WTC11 (cell line): Measurements from ENCODE around the gene ZNF565. TPM values are rescaled to one million over a fixed set of nuclear protein-coding genes. Genes with fewer than 3 reads are reported as not detected.
A peak's percentile ranks its signal among the peaks of the same experiment; 100 is the strongest.

Experiments
- ATAC-seq: fragments of 200-7000 bp; cut with Tn5 transposase; 2 replicates; pipeline ENCODE4 v1.10.0; 2021; ENCODE audit warnings: mild to moderate bottlenecking, moderate library complexity
- CTCF ChIA-PET: fragments of 300-600 bp; sonication (Branson Sonifier 250); formaldehyde crosslinking; loops from one replicate; lab custom pipeline; 2021; ENCODE audit warnings: antibody characterized with exemption; lab: Charles Lee
- POLR2A ChIA-PET: fragments of 350-600 bp; sonication (Branson Sonifier 250); formaldehyde crosslinking; loops from one replicate; lab custom pipeline; 2021; ENCODE audit warnings: antibody characterized with exemption; lab: Charles Lee
- DNase-seq: peaks from one replicate; pipeline ENCODE4 v3.0.0; 2021; ENCODE audit warnings: low spot score
- H3K27ac Mint-ChIP-seq: 2 replicates; pipeline ENCODE4 v1.8.0; 2021; ENCODE audit warnings: mixed read lengths
- H3K27me3 Mint-ChIP-seq: 2 replicates; pipeline ENCODE4 v1.8.0; 2021; ENCODE audit warnings: low read depth, mild to moderate bottlenecking, moderate library complexity, mixed read lengths
- H3K36me3 Mint-ChIP-seq: 2 replicates; pipeline ENCODE4 v1.8.0; 2021; ENCODE audit warnings: mixed read lengths
- H3K4me1 Mint-ChIP-seq: 2 replicates; pipeline ENCODE4 v1.8.0; 2022; ENCODE audit warnings: mixed read lengths
- H3K4me3 Mint-ChIP-seq: 2 replicates; pipeline ENCODE4 v1.8.0; 2021; ENCODE audit warnings: mild to moderate bottlenecking, moderate library complexity, mixed read lengths
- H3K9me3 Mint-ChIP-seq: 2 replicates; pipeline ENCODE4 v1.8.0; 2021; ENCODE audit warnings: mixed read lengths
- ESRRA ChIP-seq: sonication (generic); formaldehyde crosslinking; IDR thresholded peaks from 2 replicates; pipeline ENCODE4 v1.8.1; 2022; ENCODE audit warnings: mild to moderate bottlenecking, missing genetic modification reagents, borderline replicate concordance
- HMGA2 ChIP-seq: fragments of 250-450 bp; sonication (Bioruptor Pico); IDR thresholded peaks from 2 replicates; pipeline ENCODE4 v1.4.0; 2021; ENCODE audit warnings: mild to moderate bottlenecking, moderate library complexity
- JAZF1 ChIP-seq: fragments of 250-450 bp; sonication (Bioruptor Pico); IDR thresholded peaks from 2 replicates; pipeline ENCODE4 v1.9.0; 2021; ENCODE audit warnings: moderate library complexity, mild to moderate bottlenecking, inconsistent platforms
- MYBL2 ChIP-seq: sonication (generic); formaldehyde crosslinking; IDR thresholded peaks from 2 replicates; pipeline ENCODE4 v1.8.1; 2023; ENCODE audit warnings: mild to moderate bottlenecking, moderate library complexity, missing genetic modification reagents
- NFE2L1 ChIP-seq: sonication (generic); formaldehyde crosslinking; IDR thresholded peaks from 2 replicates; pipeline ENCODE4 v1.8.1; 2023; ENCODE audit warnings: missing genetic modification reagents
- NR1H2 ChIP-seq: sonication (generic); formaldehyde crosslinking; IDR thresholded peaks from 2 replicates; pipeline ENCODE4 v1.9.0; 2021; ENCODE audit warnings: mild to moderate bottlenecking, moderate library complexity, missing genetic modification reagents
- RORB ChIP-seq: fragments of 250-450 bp; sonication (Bioruptor Pico); IDR thresholded peaks from 2 replicates; pipeline ENCODE4 v1.9.0; 2021; ENCODE audit warnings: mild to moderate bottlenecking
- SMAD4 ChIP-seq: sonication (generic); formaldehyde crosslinking; IDR thresholded peaks from 2 replicates; pipeline ENCODE4 v1.8.0; 2022; ENCODE audit warnings: mild to moderate bottlenecking, missing genetic modification reagents
- SP1 ChIP-seq: sonication (generic); formaldehyde crosslinking; conservative IDR thresholded peaks from 2 replicates; pipeline ENCODE4 v1.8.1; 2022; ENCODE audit warnings: missing genetic modification reagents
- TCF7 ChIP-seq: sonication (generic); formaldehyde crosslinking; IDR thresholded peaks from 2 replicates; pipeline ENCODE4 v1.8.0; 2022; ENCODE audit warnings: mild to moderate bottlenecking, low read depth, missing genetic modification reagents, moderate library complexity
- TEAD1 ChIP-seq: sonication (generic); formaldehyde crosslinking; IDR thresholded peaks from 2 replicates; pipeline ENCODE4 v1.8.0; 2022; ENCODE audit warnings: mild to moderate bottlenecking, missing genetic modification reagents
- ZNF416 ChIP-seq: fragments of 250-450 bp; sonication (Bioruptor Pico); IDR thresholded peaks from 2 replicates; pipeline ENCODE4 v1.9.0; 2021; ENCODE audit warnings: mild to moderate bottlenecking, inconsistent platforms
- total RNA-seq: library from RNA; stranded (reverse); gene quantifications from 3 replicates; pipeline ENCODE4 v1.2.3, GENCODE V29; 2021
- TF ChIP-seq, protein P1 (sequence below): sonication (generic); formaldehyde crosslinking; IDR thresholded peaks from 2 replicates; pipeline ENCODE4 v1.8.0; 2022; ENCODE audit warnings: mild to moderate bottlenecking, missing genetic modification reagents
- TF ChIP-seq, protein P2 (sequence below): sonication (generic); formaldehyde crosslinking; IDR thresholded peaks from 2 replicates; pipeline ENCODE4 v1.8.1; 2023; ENCODE audit warnings: mild to moderate bottlenecking, missing genetic modification reagents
- TF ChIP-seq, protein P3 (sequence below): fragments of 250-450 bp; sonication (Bioruptor Pico); IDR thresholded peaks from 2 replicates; pipeline ENCODE4 v1.9.0; 2021; ENCODE audit warnings: moderate library complexity, mild to moderate bottlenecking, inconsistent platforms, borderline replicate concordance
- TF ChIP-seq, protein P4 (sequence below): sonication (generic); formaldehyde crosslinking; IDR thresholded peaks from 2 replicates; pipeline ENCODE4 v1.8.1; 2022; ENCODE audit warnings: mild to moderate bottlenecking, moderate library complexity, missing genetic modification reagents
- TF ChIP-seq, protein P5 (sequence below): sonication (generic); formaldehyde crosslinking; conservative IDR thresholded peaks from 2 replicates; pipeline ENCODE4 v1.8.1; 2023; ENCODE audit warnings: mild to moderate bottlenecking, low read depth, missing genetic modification reagents, moderate library complexity
- TF ChIP-seq, protein P6 (sequence below): sonication (generic); formaldehyde crosslinking; IDR thresholded peaks from 2 replicates; pipeline ENCODE4 v1.8.1; 2023; ENCODE audit warnings: mild to moderate bottlenecking, missing genetic modification reagents
- TF ChIP-seq, protein P7 (sequence below): fragments of 250-450 bp; sonication (Bioruptor Pico); IDR thresholded peaks from 2 replicates; pipeline ENCODE4 v1.8.0; 2021; ENCODE audit warnings: mild to moderate bottlenecking
- TF ChIP-seq, protein P8 (sequence below): sonication (generic); formaldehyde crosslinking; IDR thresholded peaks from 2 replicates; pipeline ENCODE4 v1.8.1; 2023; ENCODE audit warnings: mild to moderate bottlenecking, missing genetic modification reagents, moderate library complexity

The ZNF565 gene
- total RNA-seq, 1 experiment from 2014 or later, result 3.0 TPM

DNA sequence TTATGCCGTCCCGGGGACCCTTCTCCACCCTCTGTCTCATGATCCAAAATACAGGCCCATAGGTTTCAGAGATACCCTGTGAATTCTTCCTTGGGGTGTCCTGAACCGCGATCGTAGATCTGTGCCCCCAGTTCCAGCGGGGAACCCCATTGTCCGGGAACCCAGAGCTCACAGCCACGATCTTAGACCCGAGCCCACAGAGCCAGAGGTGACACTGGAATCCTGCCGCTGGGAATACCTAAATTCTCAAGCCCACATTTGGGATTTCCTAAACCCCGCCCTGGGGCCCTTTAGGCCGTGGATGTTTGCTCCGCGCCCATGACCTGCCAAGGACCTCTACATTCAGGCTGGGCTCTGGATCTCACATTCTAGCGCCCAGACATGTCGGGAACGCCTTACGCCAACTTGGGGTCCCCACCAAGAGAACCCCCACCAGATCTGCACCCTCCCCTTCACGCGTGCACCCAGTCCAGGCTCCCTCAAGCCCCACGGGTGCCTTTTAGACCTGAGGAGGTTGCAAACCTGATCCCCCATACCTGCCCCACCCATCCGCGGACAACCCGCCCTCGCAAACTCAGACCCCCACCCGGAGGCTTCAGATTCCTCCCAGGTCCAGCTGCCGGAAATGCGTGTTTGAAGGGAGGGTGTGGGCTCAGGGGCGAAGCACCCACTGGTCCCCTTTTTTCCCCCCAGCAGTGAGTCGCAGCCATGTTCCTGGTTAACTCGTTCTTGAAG, 74.0 kb downstream of the ZNF565 start:
- Mint-ChIP-seq H3K4me3 (peak overlapping the region; percentile 99), H3K9me3 (no peaks in the 10 kb centered on the region), H3K36me3 (peaks cover 27% of the 10 kb centered on the region), H3K27me3 (peaks cover 6% of the 10 kb centered on the region)
- peak; percentile 60 for DNase-seq
- POLR2A ChIA-PET, result interaction anchor here (1.5 to 2.1 kb wide), 2 partner anchors 11 to 13 kb away, joined by 4 to 9 read pairs; no protein-coding TSS in a partner anchor
- TF ChIP-seq HMGA2, result no peak
- TF ChIP-seq, protein P1, sequence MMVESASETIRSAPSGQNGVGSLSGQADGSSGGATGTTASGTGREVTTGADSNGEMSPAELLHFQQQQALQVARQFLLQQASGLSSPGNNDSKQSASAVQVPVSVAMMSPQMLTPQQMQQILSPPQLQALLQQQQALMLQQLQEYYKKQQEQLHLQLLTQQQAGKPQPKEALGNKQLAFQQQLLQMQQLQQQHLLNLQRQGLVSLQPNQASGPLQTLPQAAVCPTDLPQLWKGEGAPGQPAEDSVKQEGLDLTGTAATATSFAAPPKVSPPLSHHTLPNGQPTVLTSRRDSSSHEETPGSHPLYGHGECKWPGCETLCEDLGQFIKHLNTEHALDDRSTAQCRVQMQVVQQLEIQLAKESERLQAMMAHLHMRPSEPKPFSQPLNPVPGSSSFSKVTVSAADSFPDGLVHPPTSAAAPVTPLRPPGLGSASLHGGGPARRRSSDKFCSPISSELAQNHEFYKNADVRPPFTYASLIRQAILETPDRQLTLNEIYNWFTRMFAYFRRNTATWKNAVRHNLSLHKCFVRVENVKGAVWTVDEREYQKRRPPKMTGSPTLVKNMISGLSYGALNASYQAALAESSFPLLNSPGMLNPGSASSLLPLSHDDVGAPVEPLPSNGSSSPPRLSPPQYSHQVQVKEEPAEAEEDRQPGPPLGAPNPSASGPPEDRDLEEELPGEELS (CRISPR knock-in tag), result peak; percentile 35; the same call in 1 of the 2 replicates
- TF ChIP-seq, protein P2, sequence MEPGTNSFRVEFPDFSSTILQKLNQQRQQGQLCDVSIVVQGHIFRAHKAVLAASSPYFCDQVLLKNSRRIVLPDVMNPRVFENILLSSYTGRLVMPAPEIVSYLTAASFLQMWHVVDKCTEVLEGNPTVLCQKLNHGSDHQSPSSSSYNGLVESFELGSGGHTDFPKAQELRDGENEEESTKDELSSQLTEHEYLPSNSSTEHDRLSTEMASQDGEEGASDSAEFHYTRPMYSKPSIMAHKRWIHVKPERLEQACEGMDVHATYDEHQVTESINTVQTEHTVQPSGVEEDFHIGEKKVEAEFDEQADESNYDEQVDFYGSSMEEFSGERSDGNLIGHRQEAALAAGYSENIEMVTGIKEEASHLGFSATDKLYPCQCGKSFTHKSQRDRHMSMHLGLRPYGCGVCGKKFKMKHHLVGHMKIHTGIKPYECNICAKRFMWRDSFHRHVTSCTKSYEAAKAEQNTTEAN (CRISPR knock-in tag), result 0 out of 2 replicates have a peak, but pooled peaks have one; percentile 2
- 0 out of 2 replicates have a peak, but pooled peaks have one; percentile 10 for TF ChIP-seq TEAD1
- TF ChIP-seq MYBL2 (CRISPR knock-in tag), result no peak
- TF ChIP-seq, all 79 proteins: peak for 3
- Mint-ChIP-seq H3K27ac (peak overlapping the region; percentile 99), H3K4me1 (peaks cover 14% of the 10 kb centered on the region)
- CTCF ChIA-PET, result interaction anchor here (0.6 to 2.0 kb wide), 2 partner anchors 12 to 78 kb away, joined by 4 to 18 read pairs; no protein-coding TSS in a partner anchor
- ATAC-seq, result peak; percentile 2; the same call in 1 of the 2 replicates

DNA sequence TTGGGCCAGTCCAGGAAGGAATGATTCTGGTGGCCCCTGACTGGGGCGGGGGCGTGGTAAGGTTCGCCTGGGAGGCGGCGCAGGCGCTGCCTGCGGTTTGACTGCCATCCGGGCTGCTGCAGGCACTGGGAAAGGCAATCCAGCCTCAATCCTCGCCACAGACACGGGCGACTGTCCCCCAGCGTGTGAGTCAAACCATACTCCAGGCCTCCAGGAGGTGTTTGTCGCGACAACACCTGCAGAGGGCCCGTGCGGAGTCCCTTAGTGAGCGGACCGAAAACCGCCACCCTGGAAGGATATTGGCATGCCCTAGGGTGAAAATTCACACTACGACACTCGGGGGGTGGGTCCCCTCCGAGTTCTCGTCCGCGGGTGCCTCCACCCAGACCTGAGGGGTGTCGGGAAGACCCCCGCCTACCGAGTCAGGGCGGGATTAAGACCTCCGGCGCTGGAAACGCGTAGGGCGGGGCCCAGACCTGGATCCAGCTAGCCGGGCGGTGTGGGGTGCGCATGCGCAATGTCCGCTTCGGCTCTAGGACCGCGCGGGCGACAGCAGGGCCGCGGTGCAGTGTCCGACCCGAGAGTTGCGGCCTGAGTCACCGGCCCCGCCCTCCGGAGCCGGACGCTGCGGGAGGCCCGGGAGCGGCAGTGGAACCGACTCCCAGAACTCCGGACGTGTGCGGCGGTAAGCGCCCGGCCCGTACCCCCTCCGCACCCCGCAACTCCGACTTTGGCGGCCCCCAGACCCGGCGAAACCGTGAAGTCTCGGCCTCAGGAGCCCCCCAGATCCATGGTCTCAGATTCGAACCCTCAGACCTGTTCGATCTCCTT, 74.8 kb downstream of the ZNF565 start, which contains the start of gene CAPNS1:
TSS of gene CAPNS1 (plus strand) at position 594 of the 831 bp plus-strand sequence. CDS start 946 bp downstream, outside the sequence.
- ChIA-PET CTCF (interaction anchor here (0.6 to 2.0 kb wide), 2 partner anchors 12 to 78 kb away, joined by 4 to 18 read pairs; no protein-coding TSS in a partner anchor), POLR2A (interaction anchor here (1.5 to 2.1 kb wide), 2 partner anchors 12 kb away, joined by 4 to 9 read pairs; no protein-coding TSS in a partner anchor)
- H3K4me1 Mint-ChIP-seq, result peaks cover 14% of the 10 kb centered on the region
- H3K9me3 Mint-ChIP-seq, result no peaks in the 10 kb centered on the region
- peaks cover 8% of the 10 kb centered on the region for H3K27me3 Mint-ChIP-seq
- H3K36me3 Mint-ChIP-seq, result peaks cover 19% of the 10 kb centered on the region
- peak within 1 kb of the TSS; percentile 99 for H3K27ac Mint-ChIP-seq
- H3K4me3 Mint-ChIP-seq, result peak within 1 kb of the TSS; percentile 99
- DNase-seq (peak; percentile 99), ATAC-seq (peak; percentile 62)
- TF ChIP-seq, protein P3, sequence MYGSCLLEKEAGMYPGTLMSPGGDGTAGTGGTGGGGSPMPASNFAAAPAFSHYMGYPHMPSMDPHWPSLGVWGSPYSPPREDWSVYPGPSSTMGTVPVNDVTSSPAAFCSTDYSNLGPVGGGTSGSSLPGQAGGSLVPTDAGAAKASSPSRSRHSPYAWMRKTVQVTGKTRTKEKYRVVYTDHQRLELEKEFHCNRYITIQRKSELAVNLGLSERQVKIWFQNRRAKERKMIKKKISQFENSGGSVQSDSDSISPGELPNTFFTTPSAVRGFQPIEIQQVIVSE (CRISPR knock-in tag), result no peak
- TF ChIP-seq SMAD4 (CRISPR knock-in tag), result no peak
- no peak for TF ChIP-seq NFE2L1 (CRISPR knock-in tag)
- no peak for TF ChIP-seq ZNF416 (CRISPR knock-in tag)
- TF ChIP-seq, protein P4, sequence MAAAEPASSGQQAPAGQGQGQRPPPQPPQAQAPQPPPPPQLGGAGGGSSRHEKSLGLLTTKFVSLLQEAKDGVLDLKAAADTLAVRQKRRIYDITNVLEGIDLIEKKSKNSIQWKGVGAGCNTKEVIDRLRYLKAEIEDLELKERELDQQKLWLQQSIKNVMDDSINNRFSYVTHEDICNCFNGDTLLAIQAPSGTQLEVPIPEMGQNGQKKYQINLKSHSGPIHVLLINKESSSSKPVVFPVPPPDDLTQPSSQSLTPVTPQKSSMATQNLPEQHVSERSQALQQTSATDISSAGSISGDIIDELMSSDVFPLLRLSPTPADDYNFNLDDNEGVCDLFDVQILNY, result peak; percentile 54; the same call in 1 of the 2 replicates
- TF ChIP-seq TCF7 (CRISPR knock-in tag), result no peak
- TF ChIP-seq, protein P5, sequence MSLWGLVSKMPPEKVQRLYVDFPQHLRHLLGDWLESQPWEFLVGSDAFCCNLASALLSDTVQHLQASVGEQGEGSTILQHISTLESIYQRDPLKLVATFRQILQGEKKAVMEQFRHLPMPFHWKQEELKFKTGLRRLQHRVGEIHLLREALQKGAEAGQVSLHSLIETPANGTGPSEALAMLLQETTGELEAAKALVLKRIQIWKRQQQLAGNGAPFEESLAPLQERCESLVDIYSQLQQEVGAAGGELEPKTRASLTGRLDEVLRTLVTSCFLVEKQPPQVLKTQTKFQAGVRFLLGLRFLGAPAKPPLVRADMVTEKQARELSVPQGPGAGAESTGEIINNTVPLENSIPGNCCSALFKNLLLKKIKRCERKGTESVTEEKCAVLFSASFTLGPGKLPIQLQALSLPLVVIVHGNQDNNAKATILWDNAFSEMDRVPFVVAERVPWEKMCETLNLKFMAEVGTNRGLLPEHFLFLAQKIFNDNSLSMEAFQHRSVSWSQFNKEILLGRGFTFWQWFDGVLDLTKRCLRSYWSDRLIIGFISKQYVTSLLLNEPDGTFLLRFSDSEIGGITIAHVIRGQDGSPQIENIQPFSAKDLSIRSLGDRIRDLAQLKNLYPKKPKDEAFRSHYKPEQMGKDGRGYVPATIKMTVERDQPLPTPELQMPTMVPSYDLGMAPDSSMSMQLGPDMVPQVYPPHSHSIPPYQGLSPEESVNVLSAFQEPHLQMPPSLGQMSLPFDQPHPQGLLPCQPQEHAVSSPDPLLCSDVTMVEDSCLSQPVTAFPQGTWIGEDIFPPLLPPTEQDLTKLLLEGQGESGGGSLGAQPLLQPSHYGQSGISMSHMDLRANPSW (CRISPR knock-in tag), result no peak
- TF ChIP-seq RORB, result no peak
- TF ChIP-seq JAZF1 (CRISPR knock-in tag), result no peak
- TF ChIP-seq ESRRA (CRISPR knock-in tag), result 0 out of 2 replicates have a peak, but pooled peaks have one; percentile 29
- peak; percentile 93 for TF ChIP-seq SP1 (CRISPR knock-in tag)
- TF ChIP-seq, protein P6, sequence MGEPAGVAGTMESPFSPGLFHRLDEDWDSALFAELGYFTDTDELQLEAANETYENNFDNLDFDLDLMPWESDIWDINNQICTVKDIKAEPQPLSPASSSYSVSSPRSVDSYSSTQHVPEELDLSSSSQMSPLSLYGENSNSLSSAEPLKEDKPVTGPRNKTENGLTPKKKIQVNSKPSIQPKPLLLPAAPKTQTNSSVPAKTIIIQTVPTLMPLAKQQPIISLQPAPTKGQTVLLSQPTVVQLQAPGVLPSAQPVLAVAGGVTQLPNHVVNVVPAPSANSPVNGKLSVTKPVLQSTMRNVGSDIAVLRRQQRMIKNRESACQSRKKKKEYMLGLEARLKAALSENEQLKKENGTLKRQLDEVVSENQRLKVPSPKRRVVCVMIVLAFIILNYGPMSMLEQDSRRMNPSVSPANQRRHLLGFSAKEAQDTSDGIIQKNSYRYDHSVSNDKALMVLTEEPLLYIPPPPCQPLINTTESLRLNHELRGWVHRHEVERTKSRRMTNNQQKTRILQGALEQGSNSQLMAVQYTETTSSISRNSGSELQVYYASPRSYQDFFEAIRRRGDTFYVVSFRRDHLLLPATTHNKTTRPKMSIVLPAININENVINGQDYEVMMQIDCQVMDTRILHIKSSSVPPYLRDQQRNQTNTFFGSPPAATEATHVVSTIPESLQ (CRISPR knock-in tag), result no peak
- TF ChIP-seq NR1H2 (CRISPR knock-in tag), result no peak
- TF ChIP-seq, protein P7, sequence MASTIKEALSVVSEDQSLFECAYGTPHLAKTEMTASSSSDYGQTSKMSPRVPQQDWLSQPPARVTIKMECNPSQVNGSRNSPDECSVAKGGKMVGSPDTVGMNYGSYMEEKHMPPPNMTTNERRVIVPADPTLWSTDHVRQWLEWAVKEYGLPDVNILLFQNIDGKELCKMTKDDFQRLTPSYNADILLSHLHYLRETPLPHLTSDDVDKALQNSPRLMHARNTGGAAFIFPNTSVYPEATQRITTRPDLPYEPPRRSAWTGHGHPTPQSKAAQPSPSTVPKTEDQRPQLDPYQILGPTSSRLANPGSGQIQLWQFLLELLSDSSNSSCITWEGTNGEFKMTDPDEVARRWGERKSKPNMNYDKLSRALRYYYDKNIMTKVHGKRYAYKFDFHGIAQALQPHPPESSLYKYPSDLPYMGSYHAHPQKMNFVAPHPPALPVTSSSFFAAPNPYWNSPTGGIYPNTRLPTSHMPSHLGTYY (CRISPR knock-in tag), result no peak
- TF ChIP-seq, protein P8, sequence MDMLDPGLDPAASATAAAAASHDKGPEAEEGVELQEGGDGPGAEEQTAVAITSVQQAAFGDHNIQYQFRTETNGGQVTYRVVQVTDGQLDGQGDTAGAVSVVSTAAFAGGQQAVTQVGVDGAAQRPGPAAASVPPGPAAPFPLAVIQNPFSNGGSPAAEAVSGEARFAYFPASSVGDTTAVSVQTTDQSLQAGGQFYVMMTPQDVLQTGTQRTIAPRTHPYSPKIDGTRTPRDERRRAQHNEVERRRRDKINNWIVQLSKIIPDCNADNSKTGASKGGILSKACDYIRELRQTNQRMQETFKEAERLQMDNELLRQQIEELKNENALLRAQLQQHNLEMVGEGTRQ, result no peak; the same call in 1 of the 2 replicates
